ENCODE measurements around the gene TUBGCP6.

Gene TUBGCP6

DNA sequence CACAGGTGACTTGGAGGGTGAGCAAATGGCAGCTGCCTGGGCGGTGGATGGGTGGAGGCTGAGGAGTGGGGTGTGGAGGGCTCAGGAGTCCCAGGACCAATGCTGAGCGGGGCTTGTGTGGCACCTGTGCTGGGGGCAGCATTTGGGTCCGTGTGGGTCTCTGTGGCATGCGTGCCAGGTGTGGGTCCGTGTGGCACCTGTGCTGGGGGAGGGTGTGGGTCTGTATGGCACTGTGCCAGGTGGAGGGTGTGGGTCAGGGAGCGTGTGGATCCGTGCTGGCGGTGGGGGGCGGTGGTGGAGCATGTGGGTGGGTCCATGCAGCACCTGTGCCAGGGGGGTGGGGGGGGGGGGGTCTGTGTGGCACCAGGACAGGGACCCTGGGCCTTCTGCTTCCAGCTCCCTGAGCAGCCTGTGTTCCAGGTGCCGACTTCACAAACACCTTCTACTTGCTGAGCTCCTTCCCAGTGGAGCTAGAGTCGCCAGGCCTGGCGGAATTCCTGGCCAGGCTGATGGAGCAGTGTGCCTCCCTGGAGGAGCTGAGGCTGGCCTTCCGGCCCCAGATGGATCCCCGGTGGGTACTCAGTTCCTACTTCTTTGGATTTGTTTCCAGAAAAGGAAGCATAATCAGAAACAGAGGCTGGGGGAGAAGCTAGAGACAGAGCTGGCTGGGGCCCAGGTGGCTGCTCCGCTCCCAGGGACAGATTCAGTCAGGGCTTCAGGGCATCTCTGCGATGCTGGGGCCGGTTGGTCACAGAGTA, 29.3 kb downstream of the TUBGCP6 start:
- no peak for DNase-seq (ENCODE audit: low read depth)
- TF ChIP-seq, protein P1, sequence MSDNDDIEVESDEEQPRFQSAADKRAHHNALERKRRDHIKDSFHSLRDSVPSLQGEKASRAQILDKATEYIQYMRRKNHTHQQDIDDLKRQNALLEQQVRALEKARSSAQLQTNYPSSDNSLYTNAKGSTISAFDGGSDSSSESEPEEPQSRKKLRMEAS (IDR thresholded peaks at IDR 0.05; ENCODE audit: low read depth, low read length), result no peak
- TF ChIP-seq, protein P2, sequence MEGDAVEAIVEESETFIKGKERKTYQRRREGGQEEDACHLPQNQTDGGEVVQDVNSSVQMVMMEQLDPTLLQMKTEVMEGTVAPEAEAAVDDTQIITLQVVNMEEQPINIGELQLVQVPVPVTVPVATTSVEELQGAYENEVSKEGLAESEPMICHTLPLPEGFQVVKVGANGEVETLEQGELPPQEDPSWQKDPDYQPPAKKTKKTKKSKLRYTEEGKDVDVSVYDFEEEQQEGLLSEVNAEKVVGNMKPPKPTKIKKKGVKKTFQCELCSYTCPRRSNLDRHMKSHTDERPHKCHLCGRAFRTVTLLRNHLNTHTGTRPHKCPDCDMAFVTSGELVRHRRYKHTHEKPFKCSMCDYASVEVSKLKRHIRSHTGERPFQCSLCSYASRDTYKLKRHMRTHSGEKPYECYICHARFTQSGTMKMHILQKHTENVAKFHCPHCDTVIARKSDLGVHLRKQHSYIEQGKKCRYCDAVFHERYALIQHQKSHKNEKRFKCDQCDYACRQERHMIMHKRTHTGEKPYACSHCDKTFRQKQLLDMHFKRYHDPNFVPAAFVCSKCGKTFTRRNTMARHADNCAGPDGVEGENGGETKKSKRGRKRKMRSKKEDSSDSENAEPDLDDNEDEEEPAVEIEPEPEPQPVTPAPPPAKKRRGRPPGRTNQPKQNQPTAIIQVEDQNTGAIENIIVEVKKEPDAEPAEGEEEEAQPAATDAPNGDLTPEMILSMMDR (IDR thresholded peaks at IDR 0.05; ENCODE audit: low read depth, low read length), result no peak
- TF ChIP-seq MYC (IDR thresholded peaks at IDR 0.05; ENCODE audit: low read depth, low read length) (no peak), POLR2A (IDR thresholded peaks at IDR 0.05; ENCODE audit: extremely low read depth, insufficient read length) (no peak)

DNA sequence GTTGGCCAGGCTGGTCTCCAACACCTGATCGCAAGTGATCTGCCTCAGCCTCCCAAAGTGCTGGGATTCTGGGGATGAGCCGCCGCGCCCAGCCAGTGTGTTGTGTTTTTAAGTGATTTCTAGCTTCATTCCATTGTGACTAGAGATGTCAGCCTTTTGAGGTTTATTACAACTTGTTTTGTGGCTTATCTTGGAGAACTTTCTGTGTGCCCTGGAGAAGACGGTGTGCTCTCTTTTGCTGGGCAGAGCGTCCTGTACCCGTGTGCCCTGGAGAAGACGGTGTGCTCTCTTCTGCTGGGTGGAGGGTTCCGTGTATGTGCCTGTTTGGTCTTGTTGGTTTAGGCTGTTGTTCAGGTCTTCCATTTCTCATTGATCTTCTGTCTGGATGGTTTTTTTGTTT, 31.6 kb downstream of the TUBGCP6 start:
- DNase-seq (ENCODE audit: low read depth), result no peak
- H3K4me3 ChIP-seq (ENCODE audit: low read depth, low read length), result no peak overlapping the region
- no peak for TF ChIP-seq MYC (IDR thresholded peaks at IDR 0.05; ENCODE audit: low read depth, low read length)
- TF ChIP-seq, protein P1 (IDR thresholded peaks at IDR 0.05; ENCODE audit: low read depth, low read length), result no peak
- TF ChIP-seq, protein P2 (IDR thresholded peaks at IDR 0.05; ENCODE audit: low read depth, low read length), result no peak
- no peak for TF ChIP-seq POLR2A (IDR thresholded peaks at IDR 0.05; ENCODE audit: extremely low read depth, insufficient read length)

More for the DNA sequence above, 29.3 kb downstream of the TUBGCP6 start:
- H3K4me3 ChIP-seq (ENCODE audit: low read depth, low read length), result no peak overlapping the region

DNA sequence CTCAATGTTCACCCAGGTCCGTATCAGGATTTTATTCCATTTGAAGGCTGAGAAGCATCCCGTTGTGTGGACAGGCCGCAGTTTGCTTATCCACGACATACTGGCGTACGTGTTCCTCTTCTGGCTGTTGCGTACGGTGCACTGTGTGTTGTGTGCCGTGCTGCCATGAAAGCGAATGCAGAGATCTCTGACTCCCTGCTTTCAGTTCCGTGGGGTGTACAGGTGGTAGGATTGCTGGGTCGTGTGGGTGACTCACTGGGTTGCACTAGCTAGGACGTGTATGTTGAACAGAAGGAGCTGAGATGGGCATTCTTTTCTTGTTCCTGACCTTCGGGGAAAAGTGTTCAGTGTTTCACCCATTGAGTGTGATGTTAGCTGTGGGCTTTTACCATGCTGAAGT, 33.7 kb downstream of the TUBGCP6 start:
- DNase-seq (ENCODE audit: low read depth), result no peak
- TF ChIP-seq, protein P1 (IDR thresholded peaks at IDR 0.05; ENCODE audit: low read depth, low read length), result no peak
- no peak for TF ChIP-seq MYC (IDR thresholded peaks at IDR 0.05; ENCODE audit: low read depth, low read length)
- TF ChIP-seq POLR2A (IDR thresholded peaks at IDR 0.05; ENCODE audit: extremely low read depth, insufficient read length), result no peak
- TF ChIP-seq, protein P2 (IDR thresholded peaks at IDR 0.05; ENCODE audit: low read depth, low read length), result no peak

DNA sequence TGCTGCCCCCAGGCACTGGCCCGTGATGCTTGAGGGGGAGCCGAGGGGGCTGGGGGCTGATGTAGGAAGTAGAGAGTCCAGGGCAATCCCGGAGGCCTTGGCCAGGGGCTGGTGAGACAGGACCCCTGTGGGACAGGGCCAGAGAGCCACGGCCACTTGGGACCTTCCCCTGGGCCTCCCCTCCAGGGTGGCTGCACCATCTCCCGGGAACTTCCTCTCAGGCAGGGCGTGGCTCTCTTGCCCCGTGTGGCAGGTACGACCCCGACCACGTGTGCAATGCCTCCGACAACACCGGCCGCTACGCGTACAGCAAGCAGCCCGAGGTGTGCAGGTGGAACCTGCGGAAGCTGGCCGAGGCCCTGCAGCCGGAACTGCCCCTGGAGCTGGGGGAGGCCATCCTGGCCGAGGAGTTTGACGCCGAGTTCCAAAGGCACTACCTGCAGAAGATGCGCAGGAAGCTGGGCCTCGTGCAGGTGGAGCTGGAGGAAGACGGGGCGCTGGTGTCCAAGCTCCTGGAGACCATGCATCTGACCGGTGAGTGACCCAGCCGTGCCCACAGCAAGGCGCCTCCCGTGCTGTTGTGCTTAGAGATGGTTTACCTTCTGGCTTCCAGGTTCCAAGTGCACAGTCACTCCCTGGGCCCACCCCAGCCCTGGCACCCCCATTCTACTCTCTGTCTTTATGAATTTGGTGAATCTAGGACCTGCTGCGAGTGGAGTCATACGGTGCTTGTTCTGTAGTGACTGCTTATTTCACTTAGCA, 34.3 kb downstream of the TUBGCP6 start:
- H3K4me3 ChIP-seq (ENCODE audit: low read depth, low read length), result no peak overlapping the region
- TF ChIP-seq POLR2A (IDR thresholded peaks at IDR 0.05; ENCODE audit: extremely low read depth, insufficient read length), result no peak
- TF ChIP-seq, protein P2 (IDR thresholded peaks at IDR 0.05; ENCODE audit: low read depth, low read length), result no peak
- TF ChIP-seq, protein P1 (IDR thresholded peaks at IDR 0.05; ENCODE audit: low read depth, low read length), result no peak
- no peak for TF ChIP-seq MYC (IDR thresholded peaks at IDR 0.05; ENCODE audit: low read depth, low read length)
- DNase-seq (ENCODE audit: low read depth), result no peak

More for the DNA sequence above, 33.7 kb downstream of the TUBGCP6 start:
- no peak overlapping the region for H3K4me3 ChIP-seq (ENCODE audit: low read depth, low read length)

DNA sequence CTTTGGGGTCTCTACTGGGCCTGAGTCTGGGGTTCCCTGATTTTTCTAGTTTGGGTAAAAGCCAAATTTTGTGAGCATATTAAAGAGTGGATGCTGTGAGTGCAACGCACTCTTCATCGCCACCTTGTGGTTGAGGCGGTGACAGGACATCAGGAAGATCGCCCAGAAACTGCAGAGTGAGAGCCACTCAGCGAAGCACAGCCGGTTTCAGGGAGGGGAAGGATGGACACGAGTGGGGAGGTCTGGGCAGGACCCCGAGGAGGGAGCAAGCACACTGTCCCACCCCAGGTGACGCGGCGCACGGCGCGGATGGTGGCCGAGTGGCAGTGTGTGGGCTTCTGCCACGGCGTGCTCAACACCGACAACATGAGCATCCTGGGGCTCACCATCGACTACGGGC, 34.9 kb downstream of the TUBGCP6 start:
- no peak overlapping the region for H3K4me3 ChIP-seq (ENCODE audit: low read depth, low read length)
- DNase-seq (ENCODE audit: low read depth), result peak; percentile 68
- TF ChIP-seq, protein P1 (IDR thresholded peaks at IDR 0.05; ENCODE audit: low read depth, low read length), result no peak
- no peak for TF ChIP-seq MYC (IDR thresholded peaks at IDR 0.05; ENCODE audit: low read depth, low read length)
- no peak for TF ChIP-seq POLR2A (IDR thresholded peaks at IDR 0.05; ENCODE audit: extremely low read depth, insufficient read length)
- TF ChIP-seq, protein P2 (IDR thresholded peaks at IDR 0.05; ENCODE audit: low read depth, low read length), result peak; percentile 92
